HEK293 (cell line): ENCODE measurements around the gene RBBP8NL.

Experiments used
- CTCF ChIA-PET: fragments of 350-600 bp; formaldehyde crosslinking; extraction: SDS; loops from one replicate; lab custom pipeline; 2021; ENCODE audit warnings: antibody characterized with exemption; lab: Yijun Ruan, JAX
- POLR2A ChIA-PET: fragments of 300-600 bp; formaldehyde crosslinking; extraction: SDS; loops from one replicate; lab custom pipeline; 2020; ENCODE audit warnings: antibody characterized with exemption, inconsistent platforms; lab: Yijun Ruan, JAX
- H3K27ac ChIP-seq: fragments of 200-500 bp; sonication (Bioruptor generic); 2 replicates; pipeline ENCODE4 v1.5.1; 2014; ENCODE audit warnings: low read depth, low read length, control low read depth, inconsistent platforms; ENCODE audit errors: extremely low read depth
- H3K36me3 ChIP-seq, 2 experiments: fragments of 200-500 bp in 1 of 2; sonication (Bioruptor generic) in 1 of 2; 1 replicate in 1 of 2; 2 replicates in 1 of 2; pipeline ENCODE4 v1.5.1; 2014 to 2017; ENCODE audit warnings: inconsistent platforms in 2 of 2, low read length in 2 of 2; ENCODE audit not compliant: control insufficient read depth in 2 of 2, insufficient read depth in 1 of 2
- H3K4me1 ChIP-seq: fragments of 200-500 bp; sonication (Bioruptor generic); 2 replicates; pipeline ENCODE4 v1.5.1; 2014; ENCODE audit warnings: mild to moderate bottlenecking, low read length, inconsistent platforms; ENCODE audit not compliant: control insufficient read depth, insufficient read depth
- H3K4me3 ChIP-seq: 2 replicates; pipeline ENCODE4 v1.5.1; 2011; ENCODE audit warnings: low read depth, mild to moderate bottlenecking, control low read depth, low read length, moderate library complexity
- H3K9me3 ChIP-seq: fragments of 200-500 bp; sonication (Bioruptor generic); 2 replicates; pipeline ENCODE4 v1.5.1; 2014; ENCODE audit warnings: low read depth, low read length, inconsistent platforms; ENCODE audit not compliant: control insufficient read depth, insufficient read depth
- GLIS1 ChIP-seq: fragments of 450-650 bp; formaldehyde crosslinking; IDR thresholded peaks from 2 replicates; pipeline ENCODE4 v1.5.1; 2016; ENCODE audit warnings: missing biosample characterization, missing genetic modification characterization
- GLIS2 ChIP-seq: fragments of 450-650 bp; formaldehyde crosslinking; IDR thresholded peaks from 2 replicates; pipeline ENCODE4 v1.5.1; 2016; ENCODE audit warnings: missing biosample characterization, missing genetic modification characterization
- IKZF3 ChIP-seq: fragments of 450-650 bp; IDR thresholded peaks from 2 replicates; pipeline ENCODE4 v1.5.0; 2018; ENCODE audit warnings: missing biosample characterization, mild to moderate bottlenecking, missing genetic modification characterization, moderate library complexity
- KLF1 ChIP-seq: fragments of 450-650 bp; formaldehyde crosslinking; IDR thresholded peaks from 2 replicates; pipeline ENCODE4 v1.5.1; 2016; ENCODE audit warnings: missing biosample characterization, missing genetic modification characterization
- PRDM1 ChIP-seq: fragments of 450-650 bp; formaldehyde crosslinking; IDR thresholded peaks from 2 replicates; pipeline ENCODE4; 2016; ENCODE audit warnings: missing biosample characterization, missing genetic modification characterization
- ZBTB17 ChIP-seq: fragments of 450-650 bp; formaldehyde crosslinking; IDR thresholded peaks from 2 replicates; pipeline ENCODE4 v1.5.1; 2016; ENCODE audit warnings: missing biosample characterization, missing genetic modification characterization
- ZNF211 ChIP-seq: fragments of 450-650 bp; formaldehyde crosslinking; IDR thresholded peaks from 2 replicates; pipeline ENCODE4 v1.5.1; 2016; ENCODE audit warnings: low read depth, missing biosample characterization, missing genetic modification characterization
- ZNF266 ChIP-seq: fragments of 450-650 bp; formaldehyde crosslinking; IDR thresholded peaks from 2 replicates; pipeline ENCODE4 v1.5.1; 2016; ENCODE audit warnings: missing biosample characterization, missing genetic modification characterization, low read depth
- ZNF341 ChIP-seq: fragments of 450-650 bp; formaldehyde crosslinking; IDR thresholded peaks from 2 replicates; pipeline ENCODE4; 2016; ENCODE audit warnings: low read depth, missing biosample characterization, missing genetic modification characterization
- ZNF514 ChIP-seq: fragments of 450-650 bp; formaldehyde crosslinking; IDR thresholded peaks from 2 replicates; pipeline ENCODE4 v1.5.1; 2016; ENCODE audit warnings: missing biosample characterization, missing genetic modification characterization
- ZNF518A ChIP-seq: fragments of 450-650 bp; formaldehyde crosslinking; conservative IDR thresholded peaks from 2 replicates; pipeline ENCODE4 v1.5.1; 2016; ENCODE audit warnings: low read depth, missing biosample characterization, missing genetic modification characterization
- ZNF521 ChIP-seq: fragments of 450-650 bp; formaldehyde crosslinking; IDR thresholded peaks from 2 replicates; pipeline ENCODE4 v1.5.1; 2017; ENCODE audit warnings: missing biosample characterization, mild to moderate bottlenecking, missing genetic modification characterization
- ZNF561 ChIP-seq: fragments of 450-650 bp; IDR thresholded peaks from 2 replicates; pipeline ENCODE4 v1.5.1; 2018; ENCODE audit warnings: missing biosample characterization, missing genetic modification characterization, borderline replicate concordance
- ZSCAN30 ChIP-seq: fragments of 450-650 bp; IDR thresholded peaks from 2 replicates; pipeline ENCODE4 v1.5.1; 2018; ENCODE audit warnings: missing biosample characterization, mild to moderate bottlenecking, missing genetic modification characterization, moderate library complexity
- TF ChIP-seq, protein P1 (sequence below): fragments of 450-650 bp; formaldehyde crosslinking; IDR thresholded peaks from 2 replicates; pipeline ENCODE4 v1.5.1; 2016; ENCODE audit warnings: missing biosample characterization, missing genetic modification characterization
- TF ChIP-seq, protein P2 (sequence below): fragments of 450-650 bp; formaldehyde crosslinking; IDR thresholded peaks from 2 replicates; pipeline ENCODE4 v1.5.1; 2016; ENCODE audit warnings: missing biosample characterization, missing genetic modification characterization
- TF ChIP-seq, protein P3 (sequence below): fragments of 450-650 bp; formaldehyde crosslinking; IDR thresholded peaks from 2 replicates; pipeline ENCODE4 v1.5.1; 2017; ENCODE audit warnings: missing biosample characterization, missing genetic modification characterization

RBBP8NL gene

DNA sequence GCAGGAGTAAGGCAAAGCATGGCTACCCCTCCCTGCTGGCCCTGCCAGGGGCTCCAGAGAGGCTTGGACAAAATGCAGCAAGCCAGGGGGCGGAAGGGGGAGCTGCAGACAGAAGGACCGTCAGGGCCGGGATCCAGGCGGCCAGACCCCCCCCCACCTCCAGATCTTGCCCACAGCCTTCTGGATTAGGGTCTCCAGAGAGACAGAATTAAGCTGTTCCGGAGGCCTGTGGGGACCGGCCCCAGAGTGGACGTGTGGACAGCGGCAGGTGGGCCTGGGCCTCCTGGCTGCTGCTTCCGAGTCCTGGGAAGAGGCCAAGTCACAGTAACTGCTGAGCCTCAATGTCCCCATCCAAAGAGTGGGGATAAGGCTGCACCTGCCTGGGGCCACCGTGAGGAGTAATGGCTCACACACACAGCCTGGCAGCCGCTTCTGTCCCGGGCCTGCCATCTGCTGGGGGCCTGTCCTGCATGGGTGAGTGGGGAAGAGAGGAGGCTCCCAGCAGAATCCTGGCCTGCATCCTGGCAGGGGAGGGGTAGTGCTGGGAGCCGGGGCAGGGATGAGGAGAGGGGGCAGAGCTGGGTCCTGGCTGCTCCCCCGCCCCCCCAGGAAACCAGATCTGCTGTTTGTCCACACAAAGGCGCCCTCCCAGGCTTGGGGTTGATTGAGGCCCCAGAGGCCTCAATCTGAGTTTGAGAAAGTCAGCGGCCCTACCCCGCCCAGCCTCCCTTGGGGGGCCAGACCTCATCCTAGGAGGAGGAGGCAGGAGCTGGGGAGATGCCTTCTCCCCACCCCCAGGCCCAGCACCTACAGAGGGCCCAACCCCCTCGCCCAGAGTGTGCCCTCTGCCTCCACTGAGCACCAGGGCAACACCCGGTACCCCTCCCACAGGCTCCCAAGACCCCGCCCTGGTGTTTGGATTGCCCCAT lies 64.1 kb downstream of the RBBP8NL start:
- Histone ChIP-seq H3K4me1 (peaks cover 14% of the 10 kb centered on the region), H3K4me3 (no peak overlapping the region), H3K27ac (peak overlapping the region; percentile 22; the same call in 1 of the 2 replicates), H3K9me3 (no peaks in the 10 kb centered on the region), H3K36me3 (peaks cover 0 to 14% of the 10 kb centered on the region in 2 experiments; a peak in 1 of 3 replicates)
- CTCF ChIA-PET: interaction anchor here (0.7 to 2.7 kb wide), 4 partner anchors 8 to 828 kb away, joined by 3 to 14 read pairs (median 4); no protein-coding TSS in a partner anchor
- POLR2A ChIA-PET: interaction anchor here (1.1 to 1.4 kb wide), 2 partner anchors 13 to 26 kb away, joined by 3 read pairs; no protein-coding TSS in a partner anchor
- TF ChIP-seq ZNF514 (tag by site-specific recombination) (no peak), ZNF211 (tag by site-specific recombination) (no peak), IKZF3 (tag by site-specific recombination) (peak; percentile 66), ZSCAN30 (peak; percentile 78; the same call in 1 of the 2 replicates), KLF1 (tag by site-specific recombination) (peak; percentile 93), GLIS1 (tag by site-specific recombination) (peak; percentile 92), ZBTB17 (tag by site-specific recombination) (0 out of 2 replicates have a peak, but pooled peaks have one; percentile 14), ZNF521 (tag by site-specific recombination) (no peak), ZNF561 (peak; percentile 25; the same call in 1 of the 2 replicates), ZNF518A (no peak), PRDM1 (tag by site-specific recombination) (no peak), ZNF266 (tag by site-specific recombination) (no peak), GLIS2 (tag by site-specific recombination) (peak; percentile 60), ZNF341 (tag by site-specific recombination) (0 out of 2 replicates have a peak, but pooled peaks have one; percentile 14)
- TF ChIP-seq, protein P1, sequence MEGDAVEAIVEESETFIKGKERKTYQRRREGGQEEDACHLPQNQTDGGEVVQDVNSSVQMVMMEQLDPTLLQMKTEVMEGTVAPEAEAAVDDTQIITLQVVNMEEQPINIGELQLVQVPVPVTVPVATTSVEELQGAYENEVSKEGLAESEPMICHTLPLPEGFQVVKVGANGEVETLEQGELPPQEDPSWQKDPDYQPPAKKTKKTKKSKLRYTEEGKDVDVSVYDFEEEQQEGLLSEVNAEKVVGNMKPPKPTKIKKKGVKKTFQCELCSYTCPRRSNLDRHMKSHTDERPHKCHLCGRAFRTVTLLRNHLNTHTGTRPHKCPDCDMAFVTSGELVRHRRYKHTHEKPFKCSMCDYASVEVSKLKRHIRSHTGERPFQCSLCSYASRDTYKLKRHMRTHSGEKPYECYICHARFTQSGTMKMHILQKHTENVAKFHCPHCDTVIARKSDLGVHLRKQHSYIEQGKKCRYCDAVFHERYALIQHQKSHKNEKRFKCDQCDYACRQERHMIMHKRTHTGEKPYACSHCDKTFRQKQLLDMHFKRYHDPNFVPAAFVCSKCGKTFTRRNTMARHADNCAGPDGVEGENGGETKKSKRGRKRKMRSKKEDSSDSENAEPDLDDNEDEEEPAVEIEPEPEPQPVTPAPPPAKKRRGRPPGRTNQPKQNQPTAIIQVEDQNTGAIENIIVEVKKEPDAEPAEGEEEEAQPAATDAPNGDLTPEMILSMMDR: peak; percentile 78
- TF ChIP-seq, protein P2, sequence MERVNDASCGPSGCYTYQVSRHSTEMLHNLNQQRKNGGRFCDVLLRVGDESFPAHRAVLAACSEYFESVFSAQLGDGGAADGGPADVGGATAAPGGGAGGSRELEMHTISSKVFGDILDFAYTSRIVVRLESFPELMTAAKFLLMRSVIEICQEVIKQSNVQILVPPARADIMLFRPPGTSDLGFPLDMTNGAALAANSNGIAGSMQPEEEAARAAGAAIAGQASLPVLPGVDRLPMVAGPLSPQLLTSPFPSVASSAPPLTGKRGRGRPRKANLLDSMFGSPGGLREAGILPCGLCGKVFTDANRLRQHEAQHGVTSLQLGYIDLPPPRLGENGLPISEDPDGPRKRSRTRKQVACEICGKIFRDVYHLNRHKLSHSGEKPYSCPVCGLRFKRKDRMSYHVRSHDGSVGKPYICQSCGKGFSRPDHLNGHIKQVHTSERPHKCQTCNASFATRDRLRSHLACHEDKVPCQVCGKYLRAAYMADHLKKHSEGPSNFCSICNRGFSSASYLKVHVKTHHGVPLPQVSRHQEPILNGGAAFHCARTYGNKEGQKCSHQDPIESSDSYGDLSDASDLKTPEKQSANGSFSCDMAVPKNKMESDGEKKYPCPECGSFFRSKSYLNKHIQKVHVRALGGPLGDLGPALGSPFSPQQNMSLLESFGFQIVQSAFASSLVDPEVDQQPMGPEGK (tag by site-specific recombination): peak; percentile 54; the same call in 1 of the 2 replicates
- TF ChIP-seq, protein P3, sequence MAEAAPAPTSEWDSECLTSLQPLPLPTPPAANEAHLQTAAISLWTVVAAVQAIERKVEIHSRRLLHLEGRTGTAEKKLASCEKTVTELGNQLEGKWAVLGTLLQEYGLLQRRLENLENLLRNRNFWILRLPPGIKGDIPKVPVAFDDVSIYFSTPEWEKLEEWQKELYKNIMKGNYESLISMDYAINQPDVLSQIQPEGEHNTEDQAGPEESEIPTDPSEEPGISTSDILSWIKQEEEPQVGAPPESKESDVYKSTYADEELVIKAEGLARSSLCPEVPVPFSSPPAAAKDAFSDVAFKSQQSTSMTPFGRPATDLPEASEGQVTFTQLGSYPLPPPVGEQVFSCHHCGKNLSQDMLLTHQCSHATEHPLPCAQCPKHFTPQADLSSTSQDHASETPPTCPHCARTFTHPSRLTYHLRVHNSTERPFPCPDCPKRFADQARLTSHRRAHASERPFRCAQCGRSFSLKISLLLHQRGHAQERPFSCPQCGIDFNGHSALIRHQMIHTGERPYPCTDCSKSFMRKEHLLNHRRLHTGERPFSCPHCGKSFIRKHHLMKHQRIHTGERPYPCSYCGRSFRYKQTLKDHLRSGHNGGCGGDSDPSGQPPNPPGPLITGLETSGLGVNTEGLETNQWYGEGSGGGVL (tag by site-specific recombination): peak; percentile 54
